ENCODE measurements around the gene MYOG. TPM values are rescaled to one million over a fixed set of nuclear protein-coding genes. Genes with fewer than 3 reads are reported as not detected.

Gene MYOG
- total RNA-seq, 1 experiment from 2014 or later = not detected

DNA sequence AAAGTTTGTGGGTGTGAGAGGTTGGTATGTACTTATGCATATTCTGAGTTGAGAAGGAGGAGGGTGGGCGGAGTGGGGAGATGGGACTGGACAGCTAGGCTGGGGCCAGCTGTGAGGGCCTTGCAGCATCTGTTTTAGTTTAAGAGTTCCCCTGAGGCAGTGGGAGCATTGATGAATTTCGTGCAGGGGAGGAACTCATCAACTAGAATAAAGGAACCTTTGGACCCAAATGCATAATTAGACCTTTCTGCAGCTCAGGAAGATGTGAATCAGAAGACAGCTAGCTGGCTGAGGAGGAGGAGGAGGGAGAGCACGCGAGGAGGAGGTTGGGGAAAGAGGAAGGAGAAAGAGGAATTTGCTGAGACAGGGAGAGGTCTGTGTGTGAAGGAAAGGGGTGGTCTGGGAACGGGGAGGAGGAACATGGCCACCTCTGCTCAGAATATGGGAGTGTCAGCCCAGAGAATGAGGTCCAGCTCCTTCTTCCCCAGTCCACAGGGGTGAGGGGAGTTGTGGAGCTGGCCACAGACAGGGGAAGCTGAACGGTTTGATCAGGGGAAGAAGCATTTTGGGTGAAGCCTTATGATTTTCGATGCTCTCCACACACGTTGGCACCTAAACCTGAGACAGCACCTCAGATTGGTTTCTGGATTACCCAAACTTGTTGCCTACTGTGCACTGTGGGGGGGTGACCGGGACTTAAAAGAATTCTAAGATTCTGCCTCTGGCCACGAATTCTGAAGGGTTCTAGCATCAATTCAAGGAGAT is 27.7 kb downstream of the MYOG start:
- Histone ChIP-seq H3K4me1 (ENCODE audit: insufficient read depth, low read length) (peaks cover 4% of the 10 kb centered on the region; the same call in 1 of the 2 replicates), H3K23ac (ENCODE audit: insufficient read length, low read depth, low read length) (no peak overlapping the region), H3K18ac (ENCODE audit: insufficient read length, low read depth, low read length) (no peak overlapping the region), H3T11ph (ENCODE audit: low read length) (no peak overlapping the region), H3K79me2 (ENCODE audit: insufficient read depth, low read length) (no peaks in the 10 kb centered on the region), H4K91ac (ENCODE audit: insufficient read length, low read depth, low read length) (no peak overlapping the region), H3K56ac (ENCODE audit: insufficient read length, low read depth, low read length) (no peak overlapping the region), H4K20me1 (ENCODE audit: control insufficient read depth, insufficient read depth, insufficient read length) (no peaks in the 10 kb centered on the region), H3K27me3 (ENCODE audit: insufficient read depth, low read length) (no peaks in the 10 kb centered on the region), H3K9me3 (ENCODE audit: control insufficient read depth, low read depth, low read length) (no peaks in the 10 kb centered on the region), H4K8ac (replicated peaks; ENCODE audit: insufficient read length, low read depth, low read length) (no peak overlapping the region), H3K4me2 (ENCODE audit: insufficient read depth, insufficient read length, low read length) (no peak overlapping the region), H2BK5ac (ENCODE audit: insufficient read length, low read length) (no peak overlapping the region), H2BK15ac (ENCODE audit: low read depth, low read length) (no peak overlapping the region), H2AK5ac (ENCODE audit: insufficient read length, low read length) (no peak overlapping the region), H3K23me2 (ENCODE audit: insufficient read length, low read depth, low read length, poor library complexity, severe bottlenecking) (no peaks in the 10 kb centered on the region), H4K5ac (ENCODE audit: insufficient read length, low read depth, low read length) (no peak overlapping the region), H3K27ac (ENCODE audit: insufficient read length, low read depth, low read length) (no peak overlapping the region), H2AFZ (ENCODE audit: low read length) (no peak overlapping the region), H3K79me1 (ENCODE audit: insufficient read depth, low read depth, low read length, poor library complexity, severe bottlenecking) (no peaks in the 10 kb centered on the region), H2BK120ac (ENCODE audit: low read depth, low read length, poor library complexity, severe bottlenecking) (no peak overlapping the region), H3K9ac (ENCODE audit: extremely low read depth, insufficient read length, low read length) (no peak overlapping the region), H2BK12ac (ENCODE audit: insufficient read length, low read depth, low read length) (no peak overlapping the region), H3K14ac (ENCODE audit: insufficient read depth, low read length) (no peak overlapping the region), H3K4ac (ENCODE audit: low read depth, low read length) (no peak overlapping the region), H2BK20ac (ENCODE audit: low read depth, low read length, poor library complexity, severe bottlenecking) (no peak overlapping the region)
- WGBS (ENCODE audit: extremely low coverage, insufficient read length, low lambda C conversion rate) = no CpG with 5 or more reads among the region's 10 CpGs
- no peak for DNase-seq
- Mint-ChIP-seq H3K27me3 (ENCODE audit: low read depth) (no peaks in the 10 kb centered on the region), H3K9me3 (peaks cover 2 to 3% of the 10 kb centered on the region in 2 experiments; a peak in 2 of 5 replicates), H3K36me3 (ENCODE audit: insufficient read depth in 1 of 3, low read depth in 3 of 3) (peaks cover 12 to 52% (median 26%) of the 10 kb centered on the region in 3 experiments; a peak in 6 of 7 replicates), H3K4me1 (peaks cover 26 to 35% of the 10 kb centered on the region in 2 experiments), H3K27ac (no peak overlapping the region; a peak in 2 of 7 replicates), H3K4me3 (no peak overlapping the region)
- TF ChIP-seq, protein P1, sequence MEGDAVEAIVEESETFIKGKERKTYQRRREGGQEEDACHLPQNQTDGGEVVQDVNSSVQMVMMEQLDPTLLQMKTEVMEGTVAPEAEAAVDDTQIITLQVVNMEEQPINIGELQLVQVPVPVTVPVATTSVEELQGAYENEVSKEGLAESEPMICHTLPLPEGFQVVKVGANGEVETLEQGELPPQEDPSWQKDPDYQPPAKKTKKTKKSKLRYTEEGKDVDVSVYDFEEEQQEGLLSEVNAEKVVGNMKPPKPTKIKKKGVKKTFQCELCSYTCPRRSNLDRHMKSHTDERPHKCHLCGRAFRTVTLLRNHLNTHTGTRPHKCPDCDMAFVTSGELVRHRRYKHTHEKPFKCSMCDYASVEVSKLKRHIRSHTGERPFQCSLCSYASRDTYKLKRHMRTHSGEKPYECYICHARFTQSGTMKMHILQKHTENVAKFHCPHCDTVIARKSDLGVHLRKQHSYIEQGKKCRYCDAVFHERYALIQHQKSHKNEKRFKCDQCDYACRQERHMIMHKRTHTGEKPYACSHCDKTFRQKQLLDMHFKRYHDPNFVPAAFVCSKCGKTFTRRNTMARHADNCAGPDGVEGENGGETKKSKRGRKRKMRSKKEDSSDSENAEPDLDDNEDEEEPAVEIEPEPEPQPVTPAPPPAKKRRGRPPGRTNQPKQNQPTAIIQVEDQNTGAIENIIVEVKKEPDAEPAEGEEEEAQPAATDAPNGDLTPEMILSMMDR (conservative IDR thresholded peaks at IDR 0.05) = no peak
